BLaER1 treated with 17β-estradiol and CSF1 and Interleukin-3, amounts not matched to agents 10 nM and 100 nM (cell line): ENCODE measurements around the gene TNNI3.

Experiments
- H3K27ac ChIP-seq, 11 experiments: shearing (Covaris generic); formaldehyde crosslinking; 2 replicates each; pipeline ENCODE4 v1.8.1; 2022
- H3K27me3 ChIP-seq, 11 experiments: shearing (Covaris generic); formaldehyde crosslinking; 2 replicates each; pipeline ENCODE4 v1.8.1; 2022
- H3K36me3 ChIP-seq, 11 experiments: shearing (Covaris generic); formaldehyde crosslinking; 2 replicates each; pipeline ENCODE4 v1.8.1; 2022
- H3K4me1 ChIP-seq, 10 experiments: shearing (Covaris generic); formaldehyde crosslinking; 2 replicates each; pipeline ENCODE4 v1.8.1; 2022
- H3K4me2 ChIP-seq, 11 experiments: shearing (Covaris generic); formaldehyde crosslinking; 2 replicates each; pipeline ENCODE4 v1.8.1; 2022
- H3K4me3 ChIP-seq, 10 experiments: shearing (Covaris generic); formaldehyde crosslinking; 2 replicates each; pipeline ENCODE4 v1.8.1; 2022
- H3K9ac ChIP-seq, 11 experiments: shearing (Covaris generic); formaldehyde crosslinking; 2 replicates each; pipeline ENCODE4 v1.8.1; 2022
- H3K9me3 ChIP-seq, 11 experiments: shearing (Covaris generic); formaldehyde crosslinking; replicated peaks in 1 of 11; 2 replicates each; pipeline ENCODE4 v1.8.1; 2022
- H4K20me1 ChIP-seq, 11 experiments: shearing (Covaris generic); formaldehyde crosslinking; 2 replicates each; pipeline ENCODE4 v1.8.1; 2022
- Cebpa-rat ChIP-seq, 11 experiments: shearing (Covaris generic); IDR thresholded peaks; 2 replicates each; pipeline ENCODE4 v1.8.1; 2022

The TNNI3 gene

DNA sequence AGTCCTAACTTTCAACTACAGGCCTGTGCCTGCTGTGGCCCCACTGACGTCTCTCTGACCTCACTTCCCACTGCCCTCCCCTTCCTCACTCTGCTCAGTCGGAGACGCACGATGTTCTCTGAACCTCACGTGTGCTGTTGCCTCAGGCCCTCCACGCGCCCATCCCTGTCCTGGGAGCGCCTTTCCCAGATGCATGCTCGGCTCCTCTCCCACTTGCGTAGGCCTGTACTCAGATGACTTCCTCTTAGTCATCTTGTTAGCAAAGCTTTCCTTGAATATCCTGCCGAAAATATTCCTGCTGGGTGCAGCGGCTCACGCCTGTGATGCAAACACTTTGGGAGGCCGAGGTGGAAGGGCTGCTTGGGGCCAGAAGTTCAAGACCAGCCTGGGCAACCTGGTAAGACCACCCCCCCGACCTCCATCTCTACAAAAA lies 31.9 kb upstream of the TNNI3 start:
- peak overlapping the region in 2 of 11 experiments; percentile 16 to 24; a peak in 3 of 22 replicates for H3K27ac ChIP-seq
- peak overlapping the region in 4 of 11 experiments; percentile 15 to 77 (median 72); a peak in 6 of 22 replicates for H3K4me2 ChIP-seq
- H3K9me3 ChIP-seq, result no peaks in the 10 kb centered on the region
- H3K4me3 ChIP-seq, result no peak overlapping the region
- H3K27me3 ChIP-seq, result no peaks in the 10 kb centered on the region
- H3K9ac ChIP-seq, result 0 out of 22 replicates have a peak overlapping the region, but pooled peaks of 1 of the 11 experiments have one; percentile 48
- TF ChIP-seq Cebpa-rat (IDR thresholded peaks at IDR 0.05), result no peak
- 0 out of 22 replicates have a peak, but pooled peaks cover 0 to 7% (median 0%) of the 10 kb centered on the region in 11 experiments for H4K20me1 ChIP-seq
- peaks cover 15 to 25% (median 17%) of the 10 kb centered on the region in 10 experiments for H3K4me1 ChIP-seq
- no peaks in the 10 kb centered on the region for H3K36me3 ChIP-seq

DNA sequence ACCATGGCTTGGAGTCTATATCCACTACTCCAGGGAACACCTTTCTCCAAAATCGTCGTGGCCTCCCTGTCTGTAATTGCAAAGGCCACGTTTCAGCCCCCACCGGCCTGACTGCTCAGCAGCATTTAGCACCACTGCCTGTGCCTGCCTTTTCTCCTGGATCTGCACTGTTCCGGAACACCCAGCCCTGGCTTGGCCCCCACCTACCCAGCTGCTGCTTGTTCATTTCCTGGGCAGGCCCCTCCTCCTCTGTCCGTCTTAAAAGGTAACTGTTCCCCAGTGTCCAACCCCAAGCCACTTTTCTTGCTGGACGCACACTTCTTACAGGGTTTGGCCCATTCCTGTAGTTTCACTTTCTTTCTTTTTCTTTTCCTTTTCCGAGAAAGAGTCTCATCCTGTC lies 31.1 kb upstream of the TNNI3 start:
- H3K27me3 ChIP-seq, result no peaks in the 10 kb centered on the region
- peak overlapping the region in 5 of 11 experiments; percentile 15 to 52 (median 24); a peak in 6 of 22 replicates for H3K27ac ChIP-seq

DNA sequence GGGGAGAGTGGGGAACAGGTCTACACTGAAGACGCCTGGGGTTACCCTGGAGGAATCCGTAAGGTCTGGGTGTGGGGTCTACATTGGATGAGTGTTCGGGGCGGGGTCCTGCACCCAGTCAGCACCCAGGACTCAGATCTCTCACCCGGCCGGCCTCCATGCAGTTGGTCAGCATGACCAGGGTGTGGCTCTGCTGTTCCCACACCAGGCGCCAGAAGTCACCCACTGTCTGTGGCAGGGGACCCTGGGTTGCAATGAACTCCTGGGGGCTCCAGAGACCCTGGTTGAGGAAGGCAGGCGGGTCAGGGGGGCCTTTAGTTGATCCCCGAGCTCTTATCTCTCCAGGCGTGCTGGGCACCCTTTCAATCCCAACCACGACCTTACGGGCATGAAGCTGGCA lies 28.5 kb upstream of the TNNI3 start:
- no peak overlapping the region for H3K9ac ChIP-seq
- peaks cover 15 to 25% (median 17%) of the 10 kb centered on the region in 10 experiments for H3K4me1 ChIP-seq
- no peak overlapping the region for H3K4me3 ChIP-seq
- H3K9me3 ChIP-seq, result no peaks in the 10 kb centered on the region
- H3K36me3 ChIP-seq, result no peaks in the 10 kb centered on the region
- H4K20me1 ChIP-seq, result peaks cover 0 to 19% (median 0%) of the 10 kb centered on the region in 11 experiments; a peak in 3 of 22 replicates
- no peak for TF ChIP-seq Cebpa-rat (IDR thresholded peaks at IDR 0.05)
- no peak overlapping the region for H3K27ac ChIP-seq
- peaks cover 0 to 17% (median 11%) of the 10 kb centered on the region in 11 experiments; a peak in 19 of 22 replicates for H3K27me3 ChIP-seq
- H3K4me2 ChIP-seq, result no peak overlapping the region

More for the DNA sequence above, 31.1 kb upstream of the TNNI3 start:
- Histone ChIP-seq H3K9ac (peak overlapping the region in 6 of 11 experiments; percentile 20 to 55 (median 44); a peak in 7 of 22 replicates), H3K36me3 (no peaks in the 10 kb centered on the region), H4K20me1 (0 out of 22 replicates have a peak, but pooled peaks cover 0 to 7% (median 0%) of the 10 kb centered on the region in 11 experiments), H3K4me2 (peak overlapping the region; percentile 51 to 91 (median 76)), H3K4me3 (peak overlapping the region in 1 of 10 experiments; percentile 24; a peak in 1 of 20 replicates), H3K9me3 (no peaks in the 10 kb centered on the region), H3K4me1 (peaks cover 15 to 25% (median 17%) of the 10 kb centered on the region in 10 experiments)
- no peak for TF ChIP-seq Cebpa-rat (IDR thresholded peaks at IDR 0.05)

DNA sequence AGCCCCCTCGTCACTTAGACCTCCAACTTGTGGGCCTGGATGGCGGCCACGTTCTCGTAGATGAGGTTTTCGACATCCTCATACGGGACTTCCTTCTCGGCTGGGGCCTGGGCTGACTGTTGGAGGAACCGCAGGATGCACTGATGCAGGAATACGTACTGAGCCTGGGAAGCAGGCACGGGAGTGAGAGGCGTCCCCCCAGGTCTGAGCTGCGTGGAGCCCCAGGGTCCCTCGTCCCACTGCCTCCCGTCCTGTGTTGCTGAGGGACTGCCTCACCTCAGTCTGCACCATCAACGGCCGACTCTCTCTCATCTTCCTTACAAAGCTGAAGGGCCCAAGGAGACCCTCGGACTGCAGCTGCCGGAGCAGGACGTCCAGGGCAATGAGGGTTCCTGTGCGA lies 24.2 kb upstream of the TNNI3 start:
- no peak overlapping the region for H3K9ac ChIP-seq
- H3K36me3 ChIP-seq, result no peaks in the 10 kb centered on the region
- no peak for TF ChIP-seq Cebpa-rat (IDR thresholded peaks at IDR 0.05)
- H3K4me1 ChIP-seq, result peaks cover 18 to 33% (median 27%) of the 10 kb centered on the region in 10 experiments
- H3K27ac ChIP-seq, result no peak overlapping the region
- no peak overlapping the region for H3K4me2 ChIP-seq
- H3K9me3 ChIP-seq, result no peaks in the 10 kb centered on the region
- peaks cover 11 to 35% (median 22%) of the 10 kb centered on the region in 11 experiments for H3K27me3 ChIP-seq
- no peak overlapping the region for H3K4me3 ChIP-seq
- peaks cover 0 to 35% (median 9%) of the 10 kb centered on the region in 11 experiments; a peak in 18 of 22 replicates for H4K20me1 ChIP-seq

DNA sequence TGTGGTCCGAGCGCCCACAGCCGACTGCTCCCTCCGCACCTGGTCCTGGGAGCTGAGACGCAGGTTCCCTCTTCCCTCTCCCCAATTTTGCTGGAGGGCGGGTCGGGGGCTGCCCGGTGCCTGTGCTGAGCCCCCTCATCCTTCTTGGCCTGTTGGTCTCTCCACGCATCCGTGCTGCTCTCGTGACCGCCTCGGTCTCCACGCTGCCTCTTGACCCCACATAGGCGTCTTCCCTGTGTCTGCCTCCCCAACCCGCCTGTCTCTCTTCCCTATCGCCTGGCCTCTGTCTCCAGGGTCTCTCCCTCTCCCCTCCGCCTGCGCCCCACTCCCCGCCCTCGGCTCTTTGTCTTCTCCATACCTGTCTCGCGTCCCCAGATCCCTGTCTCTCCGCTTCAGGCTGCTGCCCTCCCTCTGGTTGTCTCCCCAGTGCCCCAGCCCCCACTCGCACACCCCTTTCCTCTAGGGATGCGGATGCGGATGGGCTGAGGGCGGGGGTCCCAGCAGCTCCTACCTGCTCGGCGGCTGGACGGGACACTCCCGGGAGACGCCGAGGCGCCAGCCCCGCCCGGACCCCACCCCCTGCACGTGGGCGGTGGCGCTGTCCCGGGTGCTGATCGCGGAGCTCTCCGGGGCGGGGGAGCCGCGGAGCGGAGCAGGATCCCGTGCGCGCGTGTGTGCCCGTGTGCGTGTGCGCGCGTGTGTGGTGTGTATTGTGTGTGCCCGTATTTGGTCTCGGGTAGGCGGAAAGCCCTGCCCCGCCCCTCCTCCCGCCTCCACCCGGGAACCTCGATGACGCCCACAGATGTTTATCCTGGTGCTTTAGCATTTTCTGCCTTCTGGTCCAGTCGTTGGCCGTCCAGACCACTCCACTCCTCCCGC lies 22.3 kb upstream of the TNNI3 start, which contains the start of gene SYT5:
SYT5 (minus strand) TSS at position 684 of the 879 bp plus-strand sequence. CDS start 1,248 bp downstream, outside the sequence.
- Histone ChIP-seq H3K9ac (peak within 1 kb of the TSS in 9 of 11 experiments; percentile 24 to 73 (median 60); a peak in 13 of 22 replicates), H3K36me3 (no peaks in the 10 kb centered on the region), H4K20me1 (peaks cover 0 to 28% (median 9%) of the 10 kb centered on the region in 11 experiments; a peak in 18 of 22 replicates), H3K4me3 (peak within 1 kb of the TSS; percentile 43 to 69 (median 58)), H3K4me2 (peak within 1 kb of the TSS; percentile 96 to 100 (median 98)), H3K4me1 (peaks cover 18 to 34% (median 31%) of the 10 kb centered on the region in 10 experiments), H3K27me3 (peaks cover 11 to 35% (median 22%) of the 10 kb centered on the region in 11 experiments), H3K9me3 (peaks cover 0 to 12% (median 0%) of the 10 kb centered on the region in 11 experiments; a peak in 4 of 22 replicates), H3K27ac (peak within 1 kb of the TSS in 9 of 11 experiments; percentile 11 to 77 (median 55); a peak in 13 of 22 replicates)
- no peak for TF ChIP-seq Cebpa-rat (IDR thresholded peaks at IDR 0.05)

DNA sequence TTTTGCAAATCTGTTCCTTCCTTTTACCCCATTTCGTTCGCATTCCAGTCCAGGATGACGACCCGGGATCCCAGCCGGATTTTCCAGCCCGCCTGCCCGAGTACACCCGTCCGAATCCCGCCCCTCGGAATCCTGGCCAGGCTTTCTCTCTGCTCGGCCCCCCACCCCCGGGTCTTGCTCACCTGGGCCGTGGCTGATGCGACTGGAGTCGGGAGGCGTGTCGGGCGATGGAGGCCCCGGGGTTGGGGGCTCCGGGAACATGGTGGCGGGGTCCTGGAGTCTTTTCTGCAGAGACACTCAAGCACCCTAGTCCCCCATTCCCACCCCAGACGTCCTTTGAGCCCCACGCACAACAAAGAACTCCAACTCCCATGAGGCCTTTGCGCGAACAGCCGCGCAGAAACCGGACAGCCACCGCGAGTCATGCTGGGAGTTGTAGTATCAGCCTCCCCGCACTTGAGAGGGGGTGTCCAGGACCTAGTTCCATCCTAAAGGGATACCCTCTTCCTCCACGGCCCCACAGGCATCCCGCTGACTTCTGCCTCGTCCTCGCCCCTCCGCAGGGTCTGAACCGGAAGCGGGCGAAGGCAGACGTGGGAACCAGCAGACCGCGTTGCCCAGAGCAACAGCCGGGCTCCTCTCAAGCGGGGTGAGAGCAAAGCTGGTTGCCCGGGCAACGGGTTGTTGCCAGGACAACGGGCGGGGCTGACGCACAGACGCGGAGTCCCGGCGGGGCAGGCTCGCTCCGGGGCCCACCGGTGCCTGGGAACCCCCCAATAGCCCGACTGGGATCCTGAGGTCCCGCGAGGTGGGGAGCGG lies 21.5 kb upstream of the TNNI3 start:
- Histone ChIP-seq H3K9me3 (peaks cover 0 to 12% (median 0%) of the 10 kb centered on the region in 11 experiments; a peak in 4 of 22 replicates), H4K20me1 (peaks cover 0 to 28% (median 9%) of the 10 kb centered on the region in 11 experiments; a peak in 18 of 22 replicates), H3K4me3 (peak overlapping the region; percentile 43 to 69 (median 58)), H3K9ac (peak overlapping the region in 9 of 11 experiments; percentile 24 to 73 (median 60); a peak in 17 of 22 replicates), H3K4me2 (peak overlapping the region; percentile 96 to 100 (median 98)), H3K36me3 (no peaks in the 10 kb centered on the region), H3K27ac (peak overlapping the region in 9 of 11 experiments; percentile 38 to 77 (median 68); a peak in 17 of 22 replicates), H3K4me1 (peaks cover 18 to 42% (median 37%) of the 10 kb centered on the region in 10 experiments), H3K27me3 (peaks cover 14 to 35% (median 23%) of the 10 kb centered on the region in 11 experiments)
- TF ChIP-seq Cebpa-rat (IDR thresholded peaks at IDR 0.05), result no peak

DNA sequence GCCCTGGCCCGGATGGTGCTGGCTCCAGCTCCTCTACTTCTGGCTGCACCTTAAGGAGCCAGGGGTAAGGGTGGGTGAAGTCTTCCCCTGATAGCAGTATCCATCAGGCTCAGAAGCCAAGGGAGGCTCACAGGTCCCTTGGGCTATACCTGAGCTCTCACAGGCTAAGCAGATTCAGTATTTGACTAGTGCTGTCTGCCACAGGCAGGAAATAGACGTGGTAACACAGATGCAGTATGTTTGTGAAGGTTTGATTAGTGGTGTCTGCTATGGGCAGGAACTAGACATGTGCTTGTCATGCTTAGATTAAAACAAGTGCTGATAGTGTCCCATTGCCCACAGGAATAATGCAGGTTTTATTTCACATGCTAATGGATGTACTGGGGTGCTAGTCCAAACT lies 18.5 kb upstream of the TNNI3 start:
- Histone ChIP-seq H3K36me3 (no peaks in the 10 kb centered on the region), H3K27ac (no peak overlapping the region), H3K9ac (no peak overlapping the region), H3K4me2 (0 out of 22 replicates have a peak overlapping the region, but pooled peaks of 1 of the 11 experiments have one; percentile 6), H3K4me3 (no peak overlapping the region), H3K9me3 (peaks cover 0 to 12% (median 0%) of the 10 kb centered on the region in 11 experiments; a peak in 4 of 22 replicates), H3K4me1 (peaks cover 18 to 54% (median 50%) of the 10 kb centered on the region in 10 experiments), H4K20me1 (peaks cover 0 to 16% (median 9%) of the 10 kb centered on the region in 11 experiments; a peak in 18 of 22 replicates), H3K27me3 (peaks cover 36 to 47% (median 39%) of the 10 kb centered on the region in 11 experiments)
- no peak for TF ChIP-seq Cebpa-rat (IDR thresholded peaks at IDR 0.05)
